ENCODE data around the gene ENAH.

- no peak for TF ChIP-seq CTCF (IDR thresholded peaks at IDR 0.05; ENCODE audit: low read depth, low read length)
- no peak for TF ChIP-seq EZH2phosphoT487 (IDR thresholded peaks at IDR 0.05; ENCODE audit: low read depth)
Measured at GRCh38 chr1:225449774-225450173, 203.1 kb downstream of the ENAH start.
